ENCODE measurements around the gene SIGLEC12.
"Not testable (repeated sequence)": the region's sequence is repeated elsewhere in the genome, so short reads cannot be mapped to it uniquely, and the experiment has no call there.

The SIGLEC12 gene

DNA sequence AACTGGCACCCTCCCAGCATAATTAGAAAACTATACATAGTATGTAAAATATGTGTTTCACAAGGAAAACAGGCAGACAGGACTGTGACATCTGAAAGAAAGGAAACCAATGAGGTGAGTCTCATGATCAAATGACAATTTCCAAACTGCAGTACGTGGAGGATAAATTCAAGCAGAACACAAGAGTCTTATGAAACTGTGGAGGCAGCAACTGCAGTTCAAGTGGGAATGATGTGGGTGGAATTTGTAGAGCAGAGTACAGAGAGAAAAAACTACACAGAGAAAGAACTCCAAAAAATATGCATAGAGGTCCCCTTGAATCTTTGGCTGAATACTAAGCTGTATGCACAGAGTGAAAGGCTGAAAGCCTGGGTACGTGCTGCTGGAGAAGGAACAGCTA lies 20.2 kb upstream of the SIGLEC12 start:
- DNase-seq = no peak

GRCh38 chr19:51521357-51521756 lies 19.8 kb upstream of the SIGLEC12 start:
- DNase-seq = no peak

GRCh38 chr19:51520728-51521127 lies 19.1 kb upstream of the SIGLEC12 start:
- DNase-seq = no peak

- DNase-seq = peak; percentile 58
These were observed 13.4 kb upstream of the SIGLEC12 start for GRCh38 chr19:51514866-51515481.

DNA sequence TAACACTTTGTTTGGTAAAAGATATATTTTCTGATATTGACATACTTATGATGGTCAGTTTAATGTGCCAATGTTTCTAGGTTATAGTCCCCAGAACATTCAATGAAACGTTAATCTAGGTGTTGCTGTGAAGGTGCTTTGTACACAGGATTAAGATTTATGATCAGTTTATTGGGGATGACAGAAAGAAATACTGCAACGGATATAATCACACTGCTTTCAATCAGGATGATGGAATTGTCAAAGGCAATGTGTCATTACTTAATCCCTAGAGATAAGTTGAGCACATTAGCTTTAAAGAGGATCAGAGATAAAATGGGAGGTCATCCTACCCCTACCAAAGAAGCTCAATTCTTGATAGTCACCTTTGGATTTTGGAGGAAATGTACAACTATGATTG lies 12.4 kb upstream of the SIGLEC12 start:
- no peak for DNase-seq

GRCh38 chr19:51511353-51511752 lies 9.8 kb upstream of the SIGLEC12 start:
- no peak for DNase-seq

- DNase-seq = no peak
These were observed 8.4 kb upstream of the SIGLEC12 start for GRCh38 chr19:51509823-51510660.

GRCh38 chr19:51508059-51508733 lies 6.6 kb upstream of the SIGLEC12 start:
- DNase-seq = no peak

- no peak for DNase-seq
These were observed 6.0 kb upstream of the SIGLEC12 start for GRCh38 chr19:51507640-51508058.

DNA sequence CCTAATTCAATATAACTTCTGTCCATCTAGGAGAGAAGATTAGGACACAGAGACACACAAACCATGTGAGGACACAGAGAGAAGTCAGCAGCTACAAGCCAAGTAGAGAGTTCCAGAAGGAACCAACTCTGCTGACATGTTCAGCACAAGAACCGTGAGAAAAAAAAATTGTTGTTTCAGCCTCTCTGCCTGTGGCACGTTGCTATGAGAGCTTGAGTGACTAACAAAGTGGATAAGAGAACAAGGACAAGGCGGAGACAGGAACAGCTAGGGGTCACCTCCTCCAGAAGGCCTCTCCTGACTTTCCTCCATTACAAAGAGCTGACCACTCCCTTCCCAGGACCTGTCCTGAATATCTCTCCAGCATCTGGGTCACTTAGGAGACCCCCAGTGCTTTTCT lies 5.6 kb upstream of the SIGLEC12 start:
- no peak for DNase-seq

GRCh38 chr19:51505904-51506303 lies 4.3 kb upstream of the SIGLEC12 start:
- no peak for DNase-seq

GRCh38 chr19:51503896-51504295 lies 2.3 kb upstream of the SIGLEC12 start:
- DNase-seq = no peak

DNA sequence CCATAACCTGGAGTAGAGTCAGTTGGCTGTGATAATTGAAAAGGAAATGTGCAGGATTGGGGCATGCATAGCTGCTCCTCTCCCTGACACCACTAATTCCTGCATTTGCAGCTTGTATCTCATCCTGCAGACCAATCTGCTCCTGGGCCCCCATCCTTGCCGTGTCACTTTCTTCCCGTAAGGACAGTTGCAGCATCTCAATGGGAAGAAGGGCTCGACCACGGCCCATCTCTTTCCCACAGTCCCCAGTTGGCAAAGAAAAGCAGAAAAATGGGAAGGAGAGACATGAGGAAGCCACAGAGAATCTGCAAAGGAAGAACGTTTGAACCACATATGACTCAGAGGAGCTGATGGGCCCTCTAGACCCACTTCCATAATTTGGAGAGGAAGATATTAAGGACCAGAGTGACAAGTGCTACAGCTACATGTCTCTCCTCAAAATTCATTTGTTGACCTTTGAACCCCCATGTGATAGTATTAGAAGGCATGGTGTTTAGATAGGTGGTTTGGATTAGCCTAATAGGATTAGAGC lies 1.8 kb upstream of the SIGLEC12 start:
- no peak for DNase-seq

- DNase-seq = not testable (repeated sequence)
These were observed 669 bp downstream of the SIGLEC12 start for GRCh38 chr19:51500931-51501330.

DNA sequence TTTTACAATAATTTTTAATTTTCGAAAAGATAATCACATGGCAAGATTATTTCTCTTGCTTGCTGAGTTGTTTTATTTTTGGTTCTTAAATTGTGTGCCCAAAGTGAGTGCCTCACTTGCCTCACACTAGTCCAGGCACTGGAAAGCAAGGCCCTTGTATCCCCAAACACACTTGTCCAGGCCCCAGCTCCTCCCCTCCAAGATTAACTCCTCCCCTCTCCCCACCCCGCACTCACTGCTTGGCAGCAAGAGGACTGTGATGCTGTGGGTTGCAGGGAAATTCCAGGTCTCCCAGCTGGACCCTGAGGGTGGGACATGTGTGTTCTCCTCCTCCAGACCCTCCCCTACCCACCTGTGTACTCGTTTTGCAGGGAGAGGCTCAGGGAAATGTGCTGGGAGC lies 3.9 kb downstream of the SIGLEC12 start:
- no peak for DNase-seq

DNA sequence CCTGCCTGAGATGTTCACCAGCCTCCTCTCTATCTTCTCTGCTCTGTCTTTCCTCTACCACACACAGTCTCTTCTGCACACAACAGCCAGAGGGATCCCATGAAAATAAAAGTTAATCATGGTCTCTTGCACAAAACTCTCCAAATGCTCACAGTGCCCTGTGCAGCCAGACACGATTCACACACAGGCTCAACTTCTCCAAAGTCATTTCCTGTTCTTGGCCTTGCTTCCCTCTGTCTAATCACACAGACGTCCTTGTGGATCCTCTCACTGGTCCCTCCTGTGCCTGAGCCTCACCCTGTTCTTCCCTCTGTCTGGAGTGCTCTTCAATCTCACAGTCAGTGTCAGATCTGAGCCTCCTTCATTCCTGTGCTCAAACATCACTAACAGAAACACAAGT lies 7.8 kb downstream of the SIGLEC12 start:
- DNase-seq = no peak

DNA sequence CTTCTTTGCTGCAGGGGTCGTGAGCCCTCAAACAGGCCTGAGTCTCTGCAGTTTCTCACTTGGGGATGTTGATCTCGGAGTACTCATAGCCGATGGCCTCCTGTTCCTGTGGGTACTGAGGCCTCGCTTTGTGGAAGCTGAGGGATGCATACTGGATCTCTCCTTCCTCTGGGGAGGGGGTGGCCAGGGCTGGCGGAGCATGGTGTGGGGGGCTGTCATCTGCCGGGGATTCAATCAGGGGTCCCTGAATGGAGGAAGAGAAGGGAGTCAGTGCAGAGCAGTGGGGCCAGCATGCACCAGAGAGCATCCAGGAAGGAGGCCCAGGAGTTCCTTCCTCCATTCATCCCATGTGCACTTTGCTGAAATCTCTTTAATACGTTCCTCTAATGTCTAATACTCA lies 10.0 kb downstream of the SIGLEC12 start:
- no peak for DNase-seq

DNA sequence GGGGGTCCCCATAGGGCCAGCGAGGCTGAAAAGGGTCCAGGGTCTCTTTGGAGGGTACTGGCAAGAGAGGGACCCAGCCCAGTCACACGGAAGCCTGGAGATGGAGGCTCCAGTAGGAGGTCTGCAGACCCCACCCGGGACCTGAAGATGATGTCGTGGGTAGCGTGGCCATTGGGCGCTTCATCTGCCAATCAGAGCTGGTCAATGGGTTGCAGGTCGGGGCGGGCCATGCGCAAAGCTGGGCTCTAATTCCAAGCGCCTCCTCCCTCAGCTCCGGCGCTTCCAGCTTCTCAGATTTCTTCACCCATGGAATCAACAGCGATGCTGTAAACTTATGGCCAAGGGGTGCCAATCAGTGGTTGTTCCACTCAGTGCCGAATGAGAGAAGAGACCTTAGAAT lies 10.9 kb downstream of the SIGLEC12 start:
- DNase-seq = no peak

DNA sequence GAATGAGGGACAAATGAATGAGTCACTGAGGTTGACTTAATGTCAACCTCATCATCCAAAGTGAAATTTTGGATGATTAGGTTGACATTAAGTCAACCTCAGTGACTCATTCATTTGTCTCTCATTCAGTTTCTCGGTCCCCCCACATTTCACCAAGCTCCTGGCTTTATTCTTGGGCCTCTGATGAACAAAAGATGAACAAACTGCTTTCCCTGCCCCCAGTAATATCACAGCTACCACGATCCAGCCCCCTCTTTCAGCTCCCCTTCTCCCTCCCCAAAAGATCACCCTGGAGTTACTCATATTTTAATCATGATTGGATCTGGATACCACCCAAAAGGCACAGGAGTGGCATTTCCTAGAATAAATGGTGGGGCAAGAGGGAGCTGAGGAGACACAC lies 12.5 kb downstream of the SIGLEC12 start:
- DNase-seq = no peak

DNA sequence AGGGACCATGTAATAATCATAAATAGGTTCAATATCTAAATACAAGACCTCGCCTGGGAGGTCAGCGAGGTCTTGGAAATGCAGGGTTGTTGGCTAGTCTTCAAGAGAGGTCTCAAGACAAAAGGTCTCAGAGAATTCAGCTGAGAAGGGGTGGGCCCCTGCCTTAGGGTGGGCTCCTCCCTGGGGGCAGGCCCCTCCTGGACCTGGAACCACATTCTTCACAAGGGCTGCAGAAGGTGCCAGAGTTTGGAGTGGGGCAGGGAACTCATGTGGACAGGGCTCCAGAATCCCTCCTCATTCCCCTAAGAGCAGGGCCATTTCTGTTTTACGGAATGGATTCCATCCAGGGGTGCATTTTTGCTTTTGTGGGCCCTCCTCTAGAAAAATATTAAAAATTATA lies 13.1 kb downstream of the SIGLEC12 start:
- DNase-seq = no peak

DNA sequence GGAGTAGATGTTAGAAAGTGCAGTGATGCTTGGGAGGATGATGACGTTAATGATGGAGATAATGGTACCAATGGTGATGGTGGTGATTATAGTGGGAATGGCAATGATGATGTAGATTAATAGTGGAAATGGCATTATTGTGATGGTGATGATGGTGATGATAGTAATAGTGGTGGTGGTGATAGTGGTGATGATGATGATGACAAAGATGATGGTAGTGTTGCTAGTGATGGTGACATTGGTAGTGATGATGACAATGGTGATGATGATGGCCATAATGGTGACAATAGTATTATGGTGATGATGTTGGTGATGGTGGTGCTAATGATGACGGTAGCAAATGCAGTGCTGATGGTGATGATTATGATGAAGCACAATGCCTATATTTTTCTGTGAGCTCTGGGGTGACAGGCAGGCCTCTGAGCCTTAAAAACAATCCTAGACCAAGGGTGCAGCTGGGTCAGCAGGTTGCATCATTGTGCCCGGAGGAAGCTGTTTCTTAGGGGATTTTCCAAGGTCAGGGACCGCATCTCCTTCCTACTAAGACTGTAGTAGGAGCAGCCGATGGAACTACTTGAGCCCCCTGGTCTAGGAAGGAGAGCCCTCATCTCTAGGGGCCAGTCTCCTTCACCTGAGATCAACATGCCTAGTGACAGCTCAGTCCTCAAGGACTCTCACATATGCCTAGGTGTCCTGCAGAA lies 15.5 kb downstream of the SIGLEC12 start:
- DNase-seq = no peak

DNA sequence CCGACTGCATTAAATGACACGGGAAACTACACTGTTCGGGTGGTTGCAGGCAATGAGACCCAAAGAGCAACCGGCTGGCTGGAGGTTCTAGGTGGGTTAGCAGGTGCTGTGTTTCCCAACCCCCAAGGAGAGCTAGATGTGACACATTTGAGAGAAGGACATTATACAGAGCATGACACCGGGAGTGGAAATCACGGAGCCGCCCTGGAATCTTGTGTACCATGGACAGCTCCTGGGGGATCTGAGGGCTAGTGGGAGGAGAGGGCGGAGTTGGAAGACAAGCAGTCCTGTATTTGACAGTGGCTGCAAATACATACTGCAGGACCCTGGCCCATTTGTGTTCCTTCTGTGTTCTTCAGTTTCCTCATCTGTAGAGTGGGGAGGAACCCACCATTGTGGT lies 21.0 kb downstream of the SIGLEC12 start:
- no peak for DNase-seq
